ENCODE measurements around the gene LMAN1. TPM values are rescaled to one million over a fixed set of nuclear protein-coding genes. Genes with fewer than 3 reads are reported as not detected.

The LMAN1 gene
- total RNA-seq, 1 experiment from 2014 or later, result 73.7 TPM

DNA sequence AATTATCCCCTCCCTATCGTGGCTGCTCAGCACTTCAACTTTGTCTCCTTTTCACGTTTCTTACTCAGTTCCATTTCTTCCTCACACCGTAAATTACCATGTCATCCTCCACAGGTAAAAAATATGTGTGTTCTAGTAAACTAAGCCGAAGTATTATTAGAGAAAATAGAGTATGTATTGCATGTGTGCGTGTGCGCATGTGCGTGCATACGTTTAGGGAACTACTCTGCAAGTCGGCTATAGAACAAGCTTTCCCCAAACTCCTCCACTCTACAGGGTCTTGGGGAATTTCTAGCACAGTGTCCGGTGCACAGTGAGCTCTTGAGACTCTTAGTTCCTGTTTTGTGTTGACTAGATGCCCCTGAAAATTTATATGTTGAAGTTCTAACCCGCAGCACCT lies 76.7 kb downstream of the LMAN1 start:
- DNase-seq (ENCODE audit: low read depth, low spot score) (no peak), ATAC-seq (no peak)
- ChIA-PET POLR2A (no interaction called here), CTCF (interaction anchor here (1.0 kb wide), 1 partner anchor 120 kb away, joined by 4 read pairs; no protein-coding TSS in a partner anchor), RAD21 (ENCODE audit: low non-redundant PET in 1 of 2, low total read pairs in 2 of 2, uncharacterized antibody in 2 of 2, unreplicated experiment in 2 of 2) (no interaction called here)
- Histone ChIP-seq H3K9me2 (ENCODE audit: insufficient read depth) (no peaks in the 10 kb centered on the region), H3K4me2 (ENCODE audit: low read length) (no peak overlapping the region), H3K27ac (ENCODE audit: low read depth, low read length) (no peak overlapping the region), H3K36me3 (ENCODE audit: control insufficient read depth in 1 of 2, insufficient read depth in 2 of 2, low read length in 2 of 2) (no peaks in the 10 kb centered on the region), H3K79me2 (ENCODE audit: insufficient read depth, low read length) (no peaks in the 10 kb centered on the region), H2AFZ (ENCODE audit: low read depth, low read length, poor library complexity, severe bottlenecking) (no peak overlapping the region), H3K4me3 (replicated peaks in 1 of 2; ENCODE audit: low read depth in 1 of 2, low read length in 2 of 2) (no peak overlapping the region), H3K9me3 (ENCODE audit: control insufficient read depth in 1 of 2, insufficient read depth in 1 of 2, low read depth in 1 of 2, low read length in 2 of 2) (no peaks in the 10 kb centered on the region), H3K27me3 (ENCODE audit: insufficient read depth, low read length) (peaks cover 83% of the 10 kb centered on the region), H3K9ac (ENCODE audit: low read length) (no peak overlapping the region), H4K20me1 (ENCODE audit: insufficient read depth) (no peaks in the 10 kb centered on the region), H3K4me1 (ENCODE audit: control insufficient read depth in 1 of 2, insufficient read depth in 2 of 2, low read length in 2 of 2) (no peaks in the 10 kb centered on the region)
- BruUV-seq (replicated peaks), result no TSS peak
- intact Hi-C loops (cut with micrococcal nuclease), result no loop called here
- TF ChIP-seq ATF3 (IDR thresholded peaks at IDR 0.05) (no peak), SRF (IDR thresholded peaks at IDR 0.05; ENCODE audit: low read depth) (no peak), EGR1 (IDR thresholded peaks at IDR 0.05; ENCODE audit: low read depth) (no peak), POLR2A (IDR thresholded peaks at IDR 0.05; ENCODE audit: borderline replicate concordance, extremely low read depth, insufficient read depth, insufficient read length) (no peak), JUND (IDR thresholded peaks at IDR 0.05) (no peak)

DNA sequence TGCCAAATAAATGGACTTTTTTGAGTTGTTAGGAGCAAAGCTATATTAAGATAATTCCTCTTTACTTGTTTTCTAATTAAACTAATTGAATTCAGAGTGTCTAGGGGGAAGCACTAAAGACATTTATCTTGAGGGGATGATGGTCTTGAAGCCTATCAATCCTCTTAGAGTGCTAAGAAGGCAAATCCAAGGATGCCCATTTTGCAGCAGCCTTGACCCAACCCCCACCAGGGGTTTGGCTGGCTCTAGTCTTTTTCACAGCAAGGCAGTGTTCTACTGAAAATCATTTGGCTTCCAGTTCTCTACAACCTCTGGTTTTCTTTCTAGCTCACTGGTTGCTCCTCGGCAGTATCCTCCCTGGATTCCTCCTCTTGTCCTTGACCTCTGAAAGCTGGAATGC lies 79.3 kb downstream of the LMAN1 start:
- peaks cover 74% of the 10 kb centered on the region for H3K27me3 ChIP-seq (ENCODE audit: insufficient read depth, low read length)
- ATAC-seq, result no peak
- RAD21 ChIA-PET (ENCODE audit: low non-redundant PET in 1 of 2, low total read pairs in 2 of 2, uncharacterized antibody in 2 of 2, unreplicated experiment in 2 of 2), result no interaction called here
- H3K4me3 ChIP-seq (replicated peaks in 1 of 2; ENCODE audit: low read depth in 1 of 2, low read length in 2 of 2), result no peak overlapping the region
- no peaks in the 10 kb centered on the region for H3K36me3 ChIP-seq (ENCODE audit: control insufficient read depth in 1 of 2, insufficient read depth in 2 of 2, low read length in 2 of 2)
- no peaks in the 10 kb centered on the region for H4K20me1 ChIP-seq (ENCODE audit: insufficient read depth)
- H2AFZ ChIP-seq (ENCODE audit: low read depth, low read length, poor library complexity, severe bottlenecking), result no peak overlapping the region
- H3K27ac ChIP-seq (ENCODE audit: low read depth, low read length), result no peak overlapping the region
- intact Hi-C loops (cut with micrococcal nuclease), result no loop called here
- H3K4me2 ChIP-seq (ENCODE audit: low read length), result no peak overlapping the region
- H3K79me2 ChIP-seq (ENCODE audit: insufficient read depth, low read length), result no peaks in the 10 kb centered on the region
- no peak for DNase-seq (ENCODE audit: low read depth, low spot score)
- H3K9ac ChIP-seq (ENCODE audit: low read length), result no peak overlapping the region
- no peaks in the 10 kb centered on the region for H3K9me2 ChIP-seq (ENCODE audit: insufficient read depth)
- CTCF ChIA-PET, result no interaction called here
- no peaks in the 10 kb centered on the region for H3K4me1 ChIP-seq (ENCODE audit: control insufficient read depth in 1 of 2, insufficient read depth in 2 of 2, low read length in 2 of 2)
- POLR2A ChIA-PET, result no interaction called here
- H3K9me3 ChIP-seq (ENCODE audit: control insufficient read depth in 1 of 2, insufficient read depth in 1 of 2, low read depth in 1 of 2, low read length in 2 of 2), result no peaks in the 10 kb centered on the region
- TF ChIP-seq EZH2phosphoT487 (IDR thresholded peaks at IDR 0.05; ENCODE audit: borderline replicate concordance) (no peak), SIN3A (IDR thresholded peaks at IDR 0.05; ENCODE audit: low read depth) (no peak), TCF7L2 (IDR thresholded peaks at IDR 0.05; ENCODE audit: borderline replicate concordance, extremely low read depth, insufficient read depth, insufficient read length) (no peak), CTCF (IDR thresholded peaks at IDR 0.05 in 2 of 3, conservative IDR thresholded peaks at IDR 0.05 in 1 of 3; ENCODE audit: borderline replicate concordance in 1 of 3, insufficient read depth in 1 of 3, low read depth in 2 of 3, low read length in 2 of 3) (no peak), ATF3 (IDR thresholded peaks at IDR 0.05) (no peak)
- BruUV-seq (replicated peaks), result no TSS peak

All from HCT116 (cell line).